Tibial artery (tissue), 4 donors: ENCODE data around the gene NCOA3.

Experiments used
- DNase-seq, 2 donors: peaks; one replicate each; pipeline ENCODE4 v3.0.0-alpha.2; 2019
- H3K27ac ChIP-seq, 2 donors: fragments of 200-600 bp; sonication (generic) in 1 of 2; 1 replicate in 1 of 2; 2 replicates in 1 of 2; pipeline ENCODE4 v1.5.1; 2018 to 2019; ENCODE audit warnings: mild to moderate bottlenecking in 1 of 2
- H3K27me3 ChIP-seq, 2 donors: fragments of 200-600 bp; sonication (generic) in 1 of 2; one replicate each; pipeline versions ENCODE4 v1.5.1 to v1.6.0; 2016 to 2019
- H3K36me3 ChIP-seq, 3 donors: fragments of 200-600 bp; sonication (generic) in 2 of 3; one replicate each; pipeline ENCODE4 v1.5.1; 2016 to 2019; ENCODE audit warnings: mild to moderate bottlenecking in 2 of 3
- H3K4me1 ChIP-seq, 4 donors: fragments of 200-600 bp; sonication (generic) in 2 of 4; 1 replicate in 3 of 4; 2 replicates in 1 of 4; pipeline ENCODE4 v1.5.1; 2016 to 2019
- H3K4me3 ChIP-seq, 2 donors: fragments of 200-600 bp; sonication (generic) in 1 of 2; 1 replicate in 1 of 2; 2 replicates in 1 of 2; pipeline ENCODE4 v1.5.1; 2018 to 2019; ENCODE audit warnings: mild to moderate bottlenecking in 2 of 2
- H3K9me3 ChIP-seq, 3 donors: fragments of 200-600 bp; sonication (generic) in 1 of 3; one replicate each; pipeline ENCODE4 v1.5.1; 2016 to 2019
- CTCF ChIP-seq, 2 experiments: fragments of 200-600 bp in 1 of 2; fragments of 450-650 bp in 1 of 2; IDR thresholded peaks; one replicate each; pipeline ENCODE4 v1.5.1; 2017 to 2019; ENCODE audit warnings: antibody characterized with exemption in 2 of 2, mild to moderate bottlenecking in 1 of 2, moderate library complexity in 1 of 2
- intact Hi-C: fragments of 100-400 bp; cut with DNase I; formaldehyde crosslinking; loops from one replicate; pipeline ENCODE4 v1.15.0; 2023; ENCODE audit warnings: low total_unique reads

NCOA3 gene

DNA sequence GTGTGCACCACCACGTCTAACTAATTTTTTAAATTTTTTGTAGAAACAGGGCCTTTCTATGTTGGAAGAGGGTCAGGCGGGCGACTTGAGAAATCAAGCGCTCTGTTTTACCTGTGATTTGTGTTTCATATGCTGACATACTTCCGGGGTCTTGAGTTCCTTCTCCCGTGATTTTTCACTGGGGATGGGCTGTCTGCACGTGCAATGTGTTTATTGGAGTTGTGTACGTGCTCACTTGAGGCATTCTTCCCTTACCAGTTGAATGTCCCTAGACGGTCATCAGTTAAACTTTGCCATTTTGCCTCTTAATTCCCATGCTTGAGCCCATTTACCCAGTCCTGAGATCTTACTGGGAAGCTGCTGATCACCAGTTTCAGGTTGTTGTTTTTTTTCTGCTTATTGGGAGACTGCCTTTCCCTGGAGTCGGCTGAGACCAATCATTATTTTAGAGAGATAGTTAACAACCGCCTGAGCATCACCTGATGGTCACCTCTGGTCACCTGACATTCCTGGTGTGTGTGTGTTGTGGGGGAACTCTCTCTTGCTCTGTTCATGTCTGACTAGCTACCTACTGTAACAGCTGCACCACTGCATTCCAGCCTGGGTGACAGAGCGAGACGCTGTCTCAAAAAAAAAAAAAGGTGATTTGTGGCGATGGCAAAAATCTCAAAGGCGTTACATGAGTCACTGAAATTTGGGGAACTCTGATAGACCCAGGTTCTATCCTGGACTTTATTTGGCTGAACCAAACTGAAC lies 34.8 kb upstream of the NCOA3 start:
- DNase-seq, result no peak
- Histone ChIP-seq H3K4me1 (peaks cover 0 to 47% (median 24%) of the 10 kb centered on the region in 4 donors), H3K4me3 (no peak overlapping the region), H3K36me3 (no peaks in the 10 kb centered on the region), H3K27ac (peak overlapping the region; percentile 86 to 91), H3K9me3 (no peaks in the 10 kb centered on the region), H3K27me3 (no peaks in the 10 kb centered on the region)
- intact Hi-C loops, result loop anchor here (10.0 kb wide), 1 partner anchor 192 kb away; no protein-coding TSS in a partner anchor
- TF ChIP-seq CTCF (IDR thresholded peaks at IDR 0.05), result no peak

DNA sequence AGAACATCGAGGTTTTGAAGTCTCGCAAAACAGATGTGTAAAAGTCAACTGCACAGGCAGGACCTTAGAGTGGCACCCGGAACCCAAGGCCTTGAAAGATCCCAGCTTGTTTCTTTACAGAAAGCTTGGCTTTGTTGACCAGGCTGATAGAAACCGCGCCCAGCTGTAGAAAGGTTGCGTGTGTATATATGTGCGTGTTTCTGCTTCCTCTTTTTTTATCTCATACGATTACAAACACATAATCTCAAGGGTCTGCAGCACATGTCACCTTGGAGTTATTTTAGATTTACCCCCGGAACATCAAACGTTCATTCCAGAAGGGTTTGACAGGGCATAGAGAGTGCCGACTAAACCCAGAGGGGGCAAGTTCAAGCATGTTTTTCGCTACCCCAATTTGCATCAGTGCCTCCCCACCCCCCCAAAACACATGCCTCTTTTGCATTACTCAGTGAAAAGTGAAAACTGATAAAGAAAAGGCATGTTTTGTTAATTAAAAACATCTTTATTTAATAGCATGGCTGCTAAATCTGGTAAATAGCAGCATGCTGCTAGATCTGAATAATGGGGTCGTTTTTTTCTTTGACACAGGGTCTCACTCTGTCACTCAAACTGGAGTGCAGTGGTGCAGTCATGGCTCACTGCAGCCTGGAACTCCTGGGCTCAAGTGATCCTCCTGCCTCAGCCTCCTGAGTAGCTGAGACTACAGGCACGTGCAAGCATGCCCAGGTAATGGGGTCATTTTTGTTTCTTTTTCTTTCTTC lies 33.2 kb upstream of the NCOA3 start:
- no peaks in the 10 kb centered on the region for H3K9me3 ChIP-seq
- H3K4me1 ChIP-seq, result peaks cover 0 to 31% (median 24%) of the 10 kb centered on the region in 4 donors
- no peaks in the 10 kb centered on the region for H3K27me3 ChIP-seq
- no peak for DNase-seq
- H3K27ac ChIP-seq, result no peak overlapping the region
- no peak overlapping the region for H3K4me3 ChIP-seq
- H3K36me3 ChIP-seq, result no peaks in the 10 kb centered on the region
- intact Hi-C loops, result loop anchor here (10.0 kb wide), 1 partner anchor 194 kb away; no protein-coding TSS in a partner anchor
- TF ChIP-seq CTCF (IDR thresholded peaks at IDR 0.05), result no peak

DNA sequence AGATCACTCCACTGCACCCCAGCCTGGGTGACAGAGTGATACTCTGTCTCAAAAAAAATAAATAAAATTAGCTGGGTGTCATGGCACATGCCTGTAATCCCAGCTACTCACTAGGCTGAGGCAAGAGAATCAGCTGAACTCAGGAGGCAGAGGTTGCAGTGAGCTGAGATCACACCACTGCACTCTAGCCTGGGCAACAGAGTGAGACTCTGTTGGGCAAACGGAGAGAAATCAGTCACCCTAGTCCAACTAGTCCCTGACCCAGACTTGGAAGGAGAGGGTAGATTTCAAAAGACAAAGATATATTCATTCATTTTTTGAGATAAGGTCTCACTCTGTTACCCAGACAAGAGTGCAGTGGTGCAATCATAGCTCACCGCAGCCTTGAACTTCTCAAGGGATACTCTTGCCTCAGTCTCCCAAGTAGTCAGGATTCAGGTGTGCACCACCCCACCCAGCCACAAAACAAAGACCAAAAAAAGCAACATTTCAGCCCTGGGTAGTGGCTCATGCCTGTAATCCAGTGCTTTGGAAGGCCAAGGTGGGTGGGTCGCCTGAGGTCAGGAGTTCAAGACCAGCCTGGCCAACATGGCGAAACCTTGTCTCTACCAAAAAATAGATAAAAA lies 26.2 kb upstream of the NCOA3 start:
- no peak for TF ChIP-seq CTCF (IDR thresholded peaks at IDR 0.05)
- no peak overlapping the region for H3K27ac ChIP-seq

GRCh38 chr20:47476452-47476851 lies 25.2 kb upstream of the NCOA3 start:
- H3K36me3 ChIP-seq, result no peaks in the 10 kb centered on the region
- no peaks in the 10 kb centered on the region for H3K4me1 ChIP-seq
- no peak for DNase-seq
- H3K4me3 ChIP-seq, result no peak overlapping the region
- TF ChIP-seq CTCF (IDR thresholded peaks at IDR 0.05), result no peak
- no peak overlapping the region for H3K27ac ChIP-seq
- no peaks in the 10 kb centered on the region for H3K9me3 ChIP-seq
- no peaks in the 10 kb centered on the region for H3K27me3 ChIP-seq
- intact Hi-C loops, result no loop called here

More for the DNA sequence above, 26.2 kb upstream of the NCOA3 start:
- Histone ChIP-seq H3K27me3 (no peaks in the 10 kb centered on the region), H3K4me1 (no peaks in the 10 kb centered on the region), H3K9me3 (no peaks in the 10 kb centered on the region), H3K36me3 (no peaks in the 10 kb centered on the region), H3K4me3 (no peak overlapping the region)
- intact Hi-C loops, result no loop called here
- no peak for DNase-seq

DNA sequence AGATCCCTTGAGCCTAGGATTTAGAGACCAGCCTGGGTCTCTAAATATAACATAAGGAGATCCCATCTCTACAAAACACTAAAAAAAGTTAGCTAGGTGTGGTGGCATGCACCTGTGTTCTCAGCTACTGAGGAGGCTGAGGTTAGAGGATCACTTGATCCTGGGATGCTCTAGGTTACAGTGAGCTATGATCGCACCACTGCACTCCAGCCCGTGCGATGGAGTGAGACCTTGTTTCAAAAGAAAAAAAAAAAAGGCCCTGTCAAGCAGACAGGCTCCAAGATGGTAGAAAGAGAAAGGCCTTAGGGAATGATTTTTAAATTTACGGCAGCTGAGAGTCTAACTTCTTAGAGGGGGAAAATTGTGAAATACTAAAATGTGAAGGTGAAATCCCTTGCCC lies 22.6 kb upstream of the NCOA3 start:
- DNase-seq, result no peak
- intact Hi-C loops, result no loop called here
- Histone ChIP-seq H3K27ac (no peak overlapping the region), H3K27me3 (no peaks in the 10 kb centered on the region), H3K4me1 (no peaks in the 10 kb centered on the region), H3K4me3 (no peak overlapping the region), H3K36me3 (no peaks in the 10 kb centered on the region), H3K9me3 (no peaks in the 10 kb centered on the region)
- no peak for TF ChIP-seq CTCF (IDR thresholded peaks at IDR 0.05)
